ENCODE data around the gene TOMM40. TPM values are rescaled to one million over a fixed set of nuclear protein-coding genes. Genes with fewer than 3 reads are reported as not detected.

Gene TOMM40
- total and polyA plus RNA-seq, 2 of the 13 experiments (the other 11 are each of a cell fraction or from before 2014, with no cell fraction given) = 72.0 to 110 TPM

- TF ChIP-seq ZNF407 (CRISPR knock-in tag; IDR thresholded peaks at IDR 0.05; ENCODE audit: not compliant biosample characterization) = peak; percentile 49
- no peak for TF ChIP-seq IKZF1 (IDR thresholded peaks at IDR 0.05)
- TF ChIP-seq ZC3H4 (CRISPR knock-in tag; IDR thresholded peaks at IDR 0.05; ENCODE audit: borderline replicate concordance) = 0 out of 2 replicates have a peak, but pooled peaks have one; percentile 36
- no peak for TF ChIP-seq CBX1 (IDR thresholded peaks at IDR 0.05; ENCODE audit: low read depth)
- TF ChIP-seq ZNF432 (CRISPR knock-in tag; IDR thresholded peaks at IDR 0.05; ENCODE audit: borderline replicate concordance) = no peak
- no peak for TF ChIP-seq KLF6 (CRISPR knock-in tag; IDR thresholded peaks at IDR 0.05)
- peak; percentile 46; the same call in 1 of the 2 replicates for TF ChIP-seq SRY (CRISPR knock-in tag; IDR thresholded peaks at IDR 0.05)
- TF ChIP-seq ZNF7 (CRISPR knock-in tag; IDR thresholded peaks at IDR 0.05) = no peak
- TF ChIP-seq PAXIP1 (CRISPR knock-in tag; conservative IDR thresholded peaks at IDR 0.05) = peak; percentile 97
- no peak for TF ChIP-seq MZF1 (CRISPR knock-in tag; IDR thresholded peaks at IDR 0.05; ENCODE audit: borderline replicate concordance)
- TF ChIP-seq BCLAF1 (IDR thresholded peaks at IDR 0.05) = no peak
- TF ChIP-seq ZNF138 (CRISPR knock-in tag; IDR thresholded peaks at IDR 0.05; ENCODE audit: low read depth) = no peak
- TF ChIP-seq MXI1 (IDR thresholded peaks at IDR 0.05; ENCODE audit: borderline replicate concordance, low read depth, low read length) = peak; percentile 54; the same call in 1 of the 3 replicates
- 0 out of 2 replicates have a peak, but pooled peaks have one; percentile 18 for TF ChIP-seq JUND (CRISPR knock-in tag; IDR thresholded peaks at IDR 0.05)
Observed at GRCh38 chr19:44903602-44904425, 12.8 kb downstream of the TOMM40 start (continued).

Data from HepG2 (cell line).